Hematopoietic multipotent progenitor cell treated with erythropoietin and hydrocortisone succinate and interleukin-3 and kit ligand, for 4 days (in vitro differentiated cells): ENCODE results near the gene C8B.

Source experiments
- DNase-seq: peaks from one replicate; pipeline ENCODE4 v3.0.0-alpha.2; 2015

The C8B gene

DNA sequence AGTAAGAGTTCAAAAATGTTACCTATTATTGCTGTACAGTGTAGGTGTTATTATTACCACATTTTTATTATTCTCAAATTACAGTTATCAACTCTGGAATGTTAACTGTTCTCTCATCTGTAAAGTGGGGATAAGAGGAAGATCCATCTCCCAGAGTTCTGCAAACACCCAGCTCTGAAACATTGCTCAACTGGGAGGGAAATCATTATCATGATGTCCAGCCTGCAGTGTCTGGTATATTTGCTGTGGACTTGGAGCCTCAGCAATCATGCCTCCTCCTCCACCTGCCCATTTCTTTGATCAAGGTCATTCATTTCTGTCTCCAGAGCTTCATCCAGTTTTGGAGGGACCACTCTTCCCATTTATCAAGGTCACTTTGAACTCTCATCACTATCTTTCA lies 71.8 kb downstream of the C8B start:
- DNase-seq: no peak

GRCh38 chr1:56890229-56890628 lies 75.6 kb downstream of the C8B start:
- no peak for DNase-seq

GRCh38 chr1:56881417-56881816 lies 84.4 kb downstream of the C8B start:
- DNase-seq: no peak

DNA sequence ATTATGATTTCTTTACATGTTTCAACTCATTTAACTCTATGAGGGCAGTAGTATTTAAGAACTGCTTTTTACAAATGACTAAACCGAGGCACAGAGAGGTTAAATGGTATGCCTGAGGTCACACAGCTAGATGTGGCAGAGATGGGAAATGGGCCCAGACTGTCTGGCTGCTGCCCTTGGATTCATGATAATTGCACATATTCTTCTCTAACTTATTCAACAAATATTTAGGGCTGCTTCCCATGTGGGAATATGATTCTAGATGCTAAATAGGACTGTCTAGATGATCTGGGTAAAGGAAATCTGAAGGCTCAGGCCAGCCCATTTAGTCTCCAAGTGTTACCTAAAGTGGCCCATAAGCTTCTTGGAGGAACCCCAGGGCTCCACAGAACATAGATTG lies 85.0 kb downstream of the C8B start:
- no peak for DNase-seq
